ENCODE data around the gene CELF3.
"Not testable (repeated sequence)": the region's sequence is repeated elsewhere in the genome, so short reads cannot be mapped to it uniquely, and the experiment has no call there.

Gene CELF3

GRCh38 chr1:151693057-151693651 lies 23.4 kb downstream of the CELF3 start:
- no peak for DNase-seq

GRCh38 chr1:151692226-151692625 lies 24.4 kb downstream of the CELF3 start:
- DNase-seq: no peak

- DNase-seq: no peak
Observed at GRCh38 chr1:151689494-151689893, 27.1 kb downstream of the CELF3 start.

GRCh38 chr1:151686561-151686960 lies 30.0 kb downstream of the CELF3 start:
- no peak for DNase-seq

- no peak for DNase-seq
Observed at GRCh38 chr1:151684128-151684527, 32.5 kb downstream of the CELF3 start.

GRCh38 chr1:151682901-151683300 lies 33.7 kb downstream of the CELF3 start:
- DNase-seq: not testable (repeated sequence)

- DNase-seq: no peak
Observed at GRCh38 chr1:151681923-151682322, 34.7 kb downstream of the CELF3 start.

- no peak for DNase-seq
Observed at GRCh38 chr1:151680826-151681225, 35.8 kb downstream of the CELF3 start.

GRCh38 chr1:151680391-151680790 lies 36.2 kb downstream of the CELF3 start:
- DNase-seq: no peak

- DNase-seq: no peak
Observed at GRCh38 chr1:151673407-151673806, 43.2 kb downstream of the CELF3 start.

- DNase-seq: not testable (repeated sequence)
Observed at GRCh38 chr1:151670036-151670675, 46.4 kb downstream of the CELF3 start.

- no peak for DNase-seq
Observed at GRCh38 chr1:151668090-151668489, 48.5 kb downstream of the CELF3 start.

- no peak for DNase-seq
Observed at GRCh38 chr1:151661751-151662150, 54.9 kb downstream of the CELF3 start.

GRCh38 chr1:151655371-151655770 lies 61.2 kb downstream of the CELF3 start:
- DNase-seq: no peak

GRCh38 chr1:151653397-151653796 lies 63.2 kb downstream of the CELF3 start:
- no peak for DNase-seq

Data from NK-92 treated with Interleukin-12 subunit alpha and Interleukin-12 subunit beta, amount 100 ng/mL, for 24 hours (cell line).